ENCODE results near the gene SLC17A3. TPM values are rescaled to one million over a fixed set of nuclear protein-coding genes. Genes with fewer than 3 reads are reported as not detected.

Gene SLC17A3
- total RNA-seq, 1 experiment from 2014 or later, result not detected

GRCh38 chr6:25872814-25873213 lies 1.2 kb downstream of the SLC17A3 start:
- Histone ChIP-seq H3K4me3 (ENCODE audit: low read depth in 2 of 2, low read length in 2 of 2) (no peak overlapping the region), H3K4me1 (ENCODE audit: control insufficient read depth, insufficient read depth, low read length) (no peaks in the 10 kb centered on the region), H3K27ac (ENCODE audit: low read length) (no peak overlapping the region), H3K36me3 (ENCODE audit: control insufficient read depth, insufficient read depth, low read length) (no peaks in the 10 kb centered on the region), H3K27me3 (ENCODE audit: control insufficient read depth, insufficient read depth, low read length) (no peaks in the 10 kb centered on the region), H3K9me3 (ENCODE audit: control insufficient read depth, insufficient read depth, low read depth, low read length) (no peaks in the 10 kb centered on the region)
- in situ Hi-C loops (cut with HindIII; ENCODE audit: low pct_unique_long_range_greater_than_20kb, low sequenced_read_pairs), result no loop called here
- no peak for DNase-seq (ENCODE audit: low read depth, low spot score)
- ATAC-seq, result no peak
- TF ChIP-seq REST (IDR thresholded peaks at IDR 0.05; ENCODE audit: insufficient read depth in 1 of 2, low read depth in 2 of 2, low read length in 1 of 2), result no peak
- TF ChIP-seq CTCF (IDR thresholded peaks at IDR 0.05), result no peak
- no peak for TF ChIP-seq SIN3A (IDR thresholded peaks at IDR 0.05; ENCODE audit: borderline replicate concordance, insufficient read depth, low read depth, low read length)
- no peak for TF ChIP-seq TCF7L2 (IDR thresholded peaks at IDR 0.05; ENCODE audit: low read depth, low read length)
- no peak for TF ChIP-seq POLR2AphosphoS5 (IDR thresholded peaks at IDR 0.05; ENCODE audit: low read depth, low read length)
- CTCF ChIA-PET, result no interaction called here
- POLR2A ChIA-PET, result no interaction called here
- no TSS peak for BruUV-seq (replicated peaks)
- intact Hi-C loops (cut with micrococcal nuclease; ENCODE audit: unreplicated experiment), result no loop called here

- no peaks in the 10 kb centered on the region for H3K27me3 ChIP-seq (ENCODE audit: control insufficient read depth, insufficient read depth, low read length)
- no peak overlapping the region for H3K4me3 ChIP-seq (ENCODE audit: low read depth in 2 of 2, low read length in 2 of 2)
- no peak for TF ChIP-seq CTCF (IDR thresholded peaks at IDR 0.05)
- no peak for TF ChIP-seq TCF7L2 (IDR thresholded peaks at IDR 0.05; ENCODE audit: low read depth, low read length)
- H3K4me1 ChIP-seq (ENCODE audit: control insufficient read depth, insufficient read depth, low read length), result no peaks in the 10 kb centered on the region
- no TSS peak for BruUV-seq (replicated peaks)
- ChIA-PET POLR2A (no interaction called here), CTCF (interaction anchor here (0.6 kb wide), 1 partner anchor 21 kb away, joined by 3 read pairs; no protein-coding TSS in a partner anchor)
- intact Hi-C loops (cut with micrococcal nuclease; ENCODE audit: unreplicated experiment), result no loop called here
- no peak overlapping the region for H3K27ac ChIP-seq (ENCODE audit: low read length)
- ATAC-seq (no peak), DNase-seq (ENCODE audit: low read depth, low spot score) (no peak)
- H3K36me3 ChIP-seq (ENCODE audit: control insufficient read depth, insufficient read depth, low read length), result no peaks in the 10 kb centered on the region
- in situ Hi-C loops (cut with HindIII; ENCODE audit: low pct_unique_long_range_greater_than_20kb, low sequenced_read_pairs), result no loop called here
- H3K9me3 ChIP-seq (ENCODE audit: control insufficient read depth, insufficient read depth, low read depth, low read length), result no peaks in the 10 kb centered on the region
Observed at GRCh38 chr6:25869840-25870239, 4.2 kb downstream of the SLC17A3 start.
